Spleen (tissue), 7 donors: ENCODE data around the gene GAPDHS.

Experiments
- CTCF ChIP-seq, 11 experiments: fragments of 200-600 bp in 7 of 11; fragments of 450-650 bp in 4 of 11; sonication (generic) in 4 of 11; IDR thresholded peaks in 8 of 11; conservative IDR thresholded peaks in 3 of 11; 1 replicate in 7 of 11; 2 replicates in 4 of 11; pipeline versions ENCODE4 v1.4.0 to v1.8.0; 2016 to 2021; ENCODE audit warnings: antibody characterized with exemption in 11 of 11, inconsistent platforms in 4 of 11, mild to moderate bottlenecking in 1 of 11
- POLR2A ChIP-seq, 3 donors: fragments of 450-650 bp; IDR thresholded peaks; one replicate each; pipeline ENCODE4 v1.5.1; 2017; ENCODE audit warnings: antibody characterized with exemption in 3 of 3, mild to moderate bottlenecking in 1 of 3
- donor health status: DM: no; HTN: no; CAD: no; lungs with moderate emphysema.
- donor health status: DM: no; HTN: no; CAD: no.
- donor health status: DM: no; HTN: no; CAD: no.

GRCh38 chr19:35509861-35510625 lies 23.2 kb upstream of the GAPDHS start:
- TF ChIP-seq CTCF (IDR thresholded peaks at IDR 0.05 in 8 of 11, conservative IDR thresholded peaks at IDR 0.05 in 3 of 11): peak; percentile 74 to 97 (median 95)
- no peak for TF ChIP-seq POLR2A (IDR thresholded peaks at IDR 0.05)
